ENCODE measurements around the gene ALK. TPM values are rescaled to one million over a fixed set of nuclear protein-coding genes. Genes with fewer than 3 reads are reported as not detected.
A peak's percentile ranks its signal among the peaks of the same experiment; 100 is the strongest.

Gene ALK
- polyA plus RNA-seq, 1 of the 3 experiments (the other 2 are of a cell fraction), result 0.30 TPM

GRCh38 chr2:29522951-29523669 lies 398.3 kb downstream of the ALK start:
- Histone ChIP-seq H3K79me2 (ENCODE audit: insufficient read depth) (no peaks in the 10 kb centered on the region), H3K9me2 (no peaks in the 10 kb centered on the region), H2AFZ (ENCODE audit: low read depth) (no peak overlapping the region), H4K20me1 (ENCODE audit: insufficient read depth) (no peaks in the 10 kb centered on the region), H3F3A (replicated peaks; ENCODE audit: insufficient read depth) (no peaks in the 10 kb centered on the region), H3K4me3 (ENCODE audit: low read depth in 2 of 2, low read length in 1 of 2) (no peak overlapping the region), H3K36me3 (replicated peaks in 1 of 2; ENCODE audit: control insufficient read depth in 1 of 2, insufficient read depth in 2 of 2, low read length in 1 of 2) (peaks cover 0 to 3% of the 10 kb centered on the region in 2 experiments), H3K9ac (no peak overlapping the region), H3K4me1 (ENCODE audit: control insufficient read depth in 1 of 2, insufficient read depth in 2 of 2, low read depth in 1 of 2, low read length in 1 of 2) (peaks cover 5 to 57% of the 10 kb centered on the region in 2 experiments; a peak in 2 of 4 replicates), H3K9me3 (no peaks in the 10 kb centered on the region), H3K27ac (ENCODE audit: low read depth in 2 of 2, low read length in 1 of 2) (peak overlapping the region in 1 of 2 experiments; percentile 71; a peak in 2 of 4 replicates), H3K27me3 (ENCODE audit: insufficient read depth) (no peaks in the 10 kb centered on the region), H3K4me2 (peak overlapping the region; percentile 28; the same call in 1 of the 2 replicates)
- DNase-seq, result no peak
- ChIA-PET POLR2A (no interaction called here), CTCF (interaction anchor here (1.4 kb wide), 1 partner anchor 399 kb away, joined by 3 read pairs; no protein-coding TSS in a partner anchor)
- 39% methylated on average over 5 of the region's 5 CpGs for WGBS (ENCODE audit: low lambda C conversion rate)
- TF ChIP-seq NFIC (IDR thresholded peaks at IDR 0.05; ENCODE audit: borderline replicate concordance) (no peak), FOSL2 (IDR thresholded peaks at IDR 0.05; ENCODE audit: borderline replicate concordance, low read depth) (no peak), PBX3 (IDR thresholded peaks at IDR 0.05) (no peak), IRF3 (IDR thresholded peaks at IDR 0.05; ENCODE audit: low read depth, low read length) (no peak), RXRA (IDR thresholded peaks at IDR 0.05; ENCODE audit: borderline replicate concordance, low read depth) (no peak), CTCF (IDR thresholded peaks at IDR 0.05) (no peak), RFX5 (IDR thresholded peaks at IDR 0.05; ENCODE audit: low read length) (no peak), CHD2 (IDR thresholded peaks at IDR 0.05; ENCODE audit: low read length, partially characterized antibody) (no peak), EP300 (IDR thresholded peaks at IDR 0.05; ENCODE audit: borderline replicate concordance in 1 of 2, low read depth in 1 of 2, low read length in 1 of 2) (no peak), MEF2A (IDR thresholded peaks at IDR 0.05; ENCODE audit: borderline replicate concordance, low read depth) (no peak), GABPA (IDR thresholded peaks at IDR 0.05; ENCODE audit: low read depth) (no peak), USF1 (IDR thresholded peaks at IDR 0.05; ENCODE audit: borderline replicate concordance, low read depth) (no peak), RAD21 (IDR thresholded peaks at IDR 0.05; ENCODE audit: low read length) (no peak), FOXM1 (IDR thresholded peaks at IDR 0.05; ENCODE audit: low read depth) (no peak), EZH2phosphoT487 (IDR thresholded peaks at IDR 0.05; ENCODE audit: borderline replicate concordance, low read depth) (no peak), JUND (IDR thresholded peaks at IDR 0.05) (no peak), ELF1 (IDR thresholded peaks at IDR 0.05) (no peak), TCF12 (IDR thresholded peaks at IDR 0.05) (no peak), YY1 (IDR thresholded peaks at IDR 0.05; ENCODE audit: low read depth) (no peak), GATA2 (CRISPR knock-in tag; IDR thresholded peaks at IDR 0.05) (no peak)
